Measurements from ENCODE around the gene GDPD2.

DNA sequence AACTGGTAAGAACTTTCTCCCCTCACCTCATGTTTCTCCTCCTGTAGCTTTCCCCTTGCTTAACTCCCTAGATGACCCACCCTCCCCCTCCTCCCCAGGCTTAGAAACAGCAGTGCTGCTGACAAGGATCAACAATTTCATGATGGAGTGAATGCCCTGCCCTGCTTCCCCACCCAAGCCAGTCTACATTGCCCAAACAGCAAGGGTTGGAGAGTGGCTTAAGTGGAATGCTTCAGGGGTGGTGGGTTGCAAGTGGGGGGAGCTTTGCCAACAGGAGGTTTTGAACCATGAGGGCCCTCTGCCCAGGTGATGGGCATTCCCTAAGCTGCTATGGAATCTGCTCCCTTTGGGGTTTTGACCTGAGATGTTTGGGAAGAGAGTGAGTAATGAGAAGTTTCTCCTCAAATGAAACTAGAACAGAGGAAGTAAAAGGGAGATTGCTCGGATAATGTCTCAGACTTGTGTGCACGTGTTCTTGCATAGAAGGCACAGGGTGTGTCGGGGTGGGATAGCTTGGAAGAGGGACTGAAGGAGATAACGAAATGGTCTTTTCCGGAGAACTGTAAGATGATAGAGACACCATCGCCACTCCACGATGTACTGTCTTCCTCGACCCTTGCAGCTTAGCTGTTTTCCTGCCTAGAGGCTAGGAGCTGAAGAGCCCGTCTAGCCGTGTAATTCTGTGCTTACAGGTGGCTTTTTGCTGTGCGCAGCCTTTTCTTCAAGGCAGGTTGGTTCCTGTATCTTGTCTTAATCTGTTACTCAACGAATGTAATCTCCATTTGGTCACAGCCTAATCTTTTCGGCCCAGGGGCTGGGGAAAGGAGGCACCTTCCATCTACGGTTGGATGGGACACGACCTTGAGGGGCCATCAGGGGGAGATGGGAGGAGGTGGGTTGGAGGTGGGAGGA is 10.1 kb downstream of the GDPD2 start:
- TF ChIP-seq, protein P1, sequence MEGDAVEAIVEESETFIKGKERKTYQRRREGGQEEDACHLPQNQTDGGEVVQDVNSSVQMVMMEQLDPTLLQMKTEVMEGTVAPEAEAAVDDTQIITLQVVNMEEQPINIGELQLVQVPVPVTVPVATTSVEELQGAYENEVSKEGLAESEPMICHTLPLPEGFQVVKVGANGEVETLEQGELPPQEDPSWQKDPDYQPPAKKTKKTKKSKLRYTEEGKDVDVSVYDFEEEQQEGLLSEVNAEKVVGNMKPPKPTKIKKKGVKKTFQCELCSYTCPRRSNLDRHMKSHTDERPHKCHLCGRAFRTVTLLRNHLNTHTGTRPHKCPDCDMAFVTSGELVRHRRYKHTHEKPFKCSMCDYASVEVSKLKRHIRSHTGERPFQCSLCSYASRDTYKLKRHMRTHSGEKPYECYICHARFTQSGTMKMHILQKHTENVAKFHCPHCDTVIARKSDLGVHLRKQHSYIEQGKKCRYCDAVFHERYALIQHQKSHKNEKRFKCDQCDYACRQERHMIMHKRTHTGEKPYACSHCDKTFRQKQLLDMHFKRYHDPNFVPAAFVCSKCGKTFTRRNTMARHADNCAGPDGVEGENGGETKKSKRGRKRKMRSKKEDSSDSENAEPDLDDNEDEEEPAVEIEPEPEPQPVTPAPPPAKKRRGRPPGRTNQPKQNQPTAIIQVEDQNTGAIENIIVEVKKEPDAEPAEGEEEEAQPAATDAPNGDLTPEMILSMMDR (IDR thresholded peaks at IDR 0.05) = no peak
- no peak for TF ChIP-seq POLR2A (IDR thresholded peaks at IDR 0.05)

Data from heart left ventricle (tissue), 13 donors.